ENCODE data around the gene IL19. TPM values are rescaled to one million over a fixed set of nuclear protein-coding genes. Genes with fewer than 3 reads are reported as not detected.
"Not testable (repeated sequence)": the region's sequence is repeated elsewhere in the genome, so short reads cannot be mapped to it uniquely, and the experiment has no call there.

The IL19 gene
- polyA plus RNA-seq, 1 experiment = 0.07 TPM

GRCh38 chr1:206850401-206850800 is 79.8 kb downstream of the IL19 start:
- no peak for DNase-seq (ENCODE audit: low read depth, low spot score)
- H3K27me3 ChIP-seq (ENCODE audit: control insufficient read depth, insufficient read depth, low read length) = no peaks in the 10 kb centered on the region
- CTCF ChIA-PET = interaction anchor here (0.8 to 1.5 kb wide), 2 partner anchors 15 to 187 kb away, joined by 3 read pairs; partner anchors contain the start of gene IL20

GRCh38 chr1:206851341-206852010 is 80.9 kb downstream of the IL19 start:
- Histone ChIP-seq H3K9me3 (ENCODE audit: control insufficient read depth, insufficient read depth, low read length) (no peaks in the 10 kb centered on the region), H3K27me3 (ENCODE audit: control insufficient read depth, insufficient read depth, low read length) (no peaks in the 10 kb centered on the region), H3K27ac (ENCODE audit: low read depth, low read length) (no peak overlapping the region), H3K4me3 (ENCODE audit: low read depth, low read length) (no peak overlapping the region)
- peak; percentile 20 for DNase-seq (ENCODE audit: low read depth, low spot score)
- CTCF ChIA-PET = interaction anchor here (0.6 to 1.5 kb wide), 6 partner anchors 10 to 473 kb away, joined by 3 to 5 read pairs (median 3); partner anchors contain the start of gene IL20
- no peak for TF ChIP-seq CTCF (IDR thresholded peaks at IDR 0.05; ENCODE audit: low read depth, low read length)
- POLR2A ChIA-PET = no interaction called here

More at GRCh38 chr1:206850401-206850800, 79.8 kb downstream of the IL19 start:
- POLR2A ChIA-PET = no interaction called here
- H3K9me3 ChIP-seq (ENCODE audit: control insufficient read depth, insufficient read depth, low read length) = no peaks in the 10 kb centered on the region
- H3K4me3 ChIP-seq (ENCODE audit: low read depth, low read length) = no peak overlapping the region
- TF ChIP-seq CTCF (IDR thresholded peaks at IDR 0.05; ENCODE audit: low read depth, low read length) = no peak
- H3K27ac ChIP-seq (ENCODE audit: low read depth, low read length) = no peak overlapping the region

GRCh38 chr1:206852662-206853061 is 82.1 kb downstream of the IL19 start:
- H3K27ac ChIP-seq (ENCODE audit: low read depth, low read length); H3K27me3 ChIP-seq (ENCODE audit: control insufficient read depth, insufficient read depth, low read length); POLR2A ChIA-PET; H3K4me3 ChIP-seq (ENCODE audit: low read depth, low read length); H3K9me3 ChIP-seq (ENCODE audit: control insufficient read depth, insufficient read depth, low read length); DNase-seq (ENCODE audit: low read depth, low spot score): not testable (repeated sequence)
- CTCF ChIA-PET = interaction anchor here (5.5 kb wide), 1 partner anchor 12 kb away, joined by 43 read pairs; the partner anchor contains the start of gene IL20

GRCh38 chr1:206853696-206854095 is 83.1 kb downstream of the IL19 start:
- POLR2A ChIA-PET; H3K27ac ChIP-seq (ENCODE audit: low read depth, low read length); H3K4me3 ChIP-seq (ENCODE audit: low read depth, low read length); H3K27me3 ChIP-seq (ENCODE audit: control insufficient read depth, insufficient read depth, low read length); DNase-seq (ENCODE audit: low read depth, low spot score); H3K9me3 ChIP-seq (ENCODE audit: control insufficient read depth, insufficient read depth, low read length): not testable (repeated sequence)
- CTCF ChIA-PET = interaction anchor here (5.5 kb wide), 1 partner anchor 11 kb away, joined by 43 read pairs; the partner anchor contains the start of gene IL20

GRCh38 chr1:206854401-206855129 is 84.0 kb downstream of the IL19 start:
- ChIA-PET CTCF (interaction anchor here (0.6 to 5.5 kb wide), 4 partner anchors 10 to 271 kb away, joined by 5 to 43 read pairs (median 10); partner anchors contain the start of gene IL20), POLR2A (no interaction called here)
- H3K4me3 ChIP-seq (ENCODE audit: low read depth, low read length) = no peak overlapping the region
- DNase-seq (ENCODE audit: low read depth, low spot score) = no peak
- H3K9me3 ChIP-seq (ENCODE audit: control insufficient read depth, insufficient read depth, low read length) = no peaks in the 10 kb centered on the region
- TF ChIP-seq CTCF (IDR thresholded peaks at IDR 0.05; ENCODE audit: low read depth, low read length) = no peak
- H3K27ac ChIP-seq (ENCODE audit: low read depth, low read length) = no peak overlapping the region
- no peaks in the 10 kb centered on the region for H3K27me3 ChIP-seq (ENCODE audit: control insufficient read depth, insufficient read depth, low read length)

- DNase-seq (ENCODE audit: low read depth, low spot score) = no peak
- CTCF ChIA-PET = interaction anchor here (0.6 to 5.5 kb wide), 4 partner anchors 9 to 56 kb away, joined by 3 to 43 read pairs (median 8); partner anchors contain the start of gene IL20
- no peak overlapping the region for H3K27ac ChIP-seq (ENCODE audit: low read depth, low read length)
- H3K4me3 ChIP-seq (ENCODE audit: low read depth, low read length) = no peak overlapping the region
- TF ChIP-seq CTCF (IDR thresholded peaks at IDR 0.05; ENCODE audit: low read depth, low read length) = no peak
- POLR2A ChIA-PET = no interaction called here
- H3K9me3 ChIP-seq (ENCODE audit: control insufficient read depth, insufficient read depth, low read length) = no peaks in the 10 kb centered on the region
- no peaks in the 10 kb centered on the region for H3K27me3 ChIP-seq (ENCODE audit: control insufficient read depth, insufficient read depth, low read length)
These were observed 85.3 kb downstream of the IL19 start for GRCh38 chr1:206855859-206856258.
